Panc1 (cell line): ENCODE measurements around the gene NARF. TPM values are rescaled to one million over a fixed set of nuclear protein-coding genes. Genes with fewer than 3 reads are reported as not detected.

Experiments used
- ATAC-seq: fragments of 200-7000 bp; cut with Tn5 transposase; 2 replicates; pipeline ENCODE4 v1.9.1; 2020; ENCODE audit warnings: mild to moderate bottlenecking, moderate library complexity
- BruUV-seq: library from RNA; stranded (reverse); fragments of 400-500 nt; replicated peaks from 2 replicates; lab custom pipeline; 2021; lab: Mats Ljungman, UMichigan
- CTCF ChIA-PET: fragments of 300-600 bp; sonication (Branson Sonifier 250); formaldehyde crosslinking; loops from one replicate; lab custom pipeline; 2022; ENCODE audit warnings: antibody characterized with exemption; lab: Charles Lee
- POLR2A ChIA-PET: fragments of 300-600 bp; sonication (Branson Sonifier 250); formaldehyde crosslinking; loops from one replicate; lab custom pipeline; 2022; ENCODE audit warnings: antibody characterized with exemption; lab: Charles Lee
- DNase-seq: peaks from one replicate; pipeline ENCODE4 v3.0.0-alpha.2; 2010; ENCODE audit warnings: low read depth, low spot score
- H3K27ac ChIP-seq: 2 replicates; pipeline ENCODE4 v1.5.1; 2011; ENCODE audit warnings: mild to moderate bottlenecking, low read length, inconsistent platforms
- H3K27me3 ChIP-seq: fragments of 200-500 bp; sonication (Bioruptor generic); 2 replicates; pipeline ENCODE4 v1.6.0; 2014; ENCODE audit warnings: low read length, inconsistent platforms; ENCODE audit not compliant: control insufficient read depth, insufficient read depth
- H3K36me3 ChIP-seq: fragments of 200-500 bp; sonication (Bioruptor generic); 2 replicates; pipeline ENCODE4 v1.5.1; 2014; ENCODE audit warnings: inconsistent platforms, mild to moderate bottlenecking, low read length, moderate library complexity; ENCODE audit not compliant: control insufficient read depth, insufficient read depth
- H3K4me1 ChIP-seq: 2 replicates; pipeline ENCODE4 v1.5.1; 2011; ENCODE audit warnings: inconsistent platforms, mild to moderate bottlenecking, low read length, moderate library complexity; ENCODE audit not compliant: control insufficient read depth, insufficient read depth
- H3K4me3 ChIP-seq, 2 experiments: 2 replicates each; pipeline ENCODE4 v1.5.1; 2011 to 2012; ENCODE audit warnings: low read depth in 2 of 2, low read length in 2 of 2, mild to moderate bottlenecking in 2 of 2, inconsistent platforms in 1 of 2, moderate library complexity in 1 of 2
- H3K9me3 ChIP-seq: fragments of 200-500 bp; sonication (Bioruptor generic); 2 replicates; pipeline ENCODE4 v1.5.1; 2014; ENCODE audit warnings: low read depth, mild to moderate bottlenecking, inconsistent platforms, low read length, moderate library complexity; ENCODE audit not compliant: control insufficient read depth, insufficient read depth
- CTCF ChIP-seq: fragments of 450-650 bp; IDR thresholded peaks from 2 replicates; pipeline ENCODE4 v1.5.1; 2017; ENCODE audit warnings: mild to moderate bottlenecking
- POLR2AphosphoS5 ChIP-seq: IDR thresholded peaks from 2 replicates; pipeline ENCODE4 v1.6.1; 2012; ENCODE audit warnings: mild to moderate bottlenecking, low read depth, low read length, moderate library complexity
- REST ChIP-seq, 2 experiments: IDR thresholded peaks; 2 replicates each; pipeline ENCODE4 v1.6.1; 2011 to 2012; ENCODE audit warnings: low read depth in 2 of 2, control low read depth in 1 of 2, low read length in 1 of 2, mild to moderate bottlenecking in 1 of 2, moderate library complexity in 1 of 2; ENCODE audit not compliant: insufficient read depth in 1 of 2
- SIN3A ChIP-seq: IDR thresholded peaks from 2 replicates; pipeline ENCODE4 v1.6.1; 2012; ENCODE audit warnings: low read depth, mild to moderate bottlenecking, low read length, moderate library complexity, borderline replicate concordance; ENCODE audit not compliant: insufficient read depth
- TCF7L2 ChIP-seq: IDR thresholded peaks from 2 replicates; pipeline ENCODE4 v1.6.1; 2011; ENCODE audit warnings: mild to moderate bottlenecking, low read depth, low read length, inconsistent platforms
- in situ Hi-C: cut with HindIII; loops from 2 replicates; pipeline ENCODE4 v1.10.0; 2016; ENCODE audit warnings: low sequenced_read_pairs, low pct_unique_long_range_greater_than_20kb
- intact Hi-C: fragments of 100-400 bp; cut with micrococcal nuclease; formaldehyde crosslinking; loops from one replicate; pipeline ENCODE4 v1.10.0; 2022; ENCODE audit not compliant: unreplicated experiment
- total RNA-seq: library from RNA; stranded (reverse); gene quantifications from one replicate; pipeline ENCODE4 v1.2.1, GENCODE V29; 2021; ENCODE audit not compliant: unreplicated experiment

The NARF gene
- total RNA-seq, 1 experiment from 2014 or later = 60.9 TPM

DNA sequence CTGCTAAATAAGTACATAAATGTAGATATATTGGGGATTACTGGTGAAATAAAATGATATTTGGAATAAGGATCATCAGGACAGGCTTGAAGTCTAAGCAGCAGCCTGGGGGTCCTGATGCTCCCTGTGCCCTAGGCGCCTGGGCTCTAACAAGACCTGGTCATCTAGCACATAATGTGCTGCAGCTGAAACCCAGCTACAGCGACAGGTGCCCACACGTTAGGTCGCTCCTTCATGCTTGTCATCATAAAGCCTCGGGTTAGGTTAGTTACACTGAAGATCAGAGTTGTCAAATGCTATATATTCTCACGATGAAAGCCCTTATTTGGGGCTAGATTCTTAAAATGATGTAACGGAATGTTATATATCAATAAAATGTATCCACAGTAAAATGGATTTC lies 11.5 kb downstream of the NARF start:
- in situ Hi-C loops = no loop called here
- H3K36me3 ChIP-seq = peaks cover 6% of the 10 kb centered on the region
- ChIA-PET CTCF (no interaction called here), POLR2A (interaction anchor here (0.6 kb wide), 1 partner anchor 13 kb away, joined by 7 read pairs; no protein-coding TSS in a partner anchor)
- H3K4me3 ChIP-seq = no peak overlapping the region
- H3K27ac ChIP-seq = no peak overlapping the region
- ATAC-seq (no peak), DNase-seq (no peak)
- no peaks in the 10 kb centered on the region for H3K27me3 ChIP-seq
- intact Hi-C loops = no loop called here
- no TSS peak for BruUV-seq
- no peaks in the 10 kb centered on the region for H3K9me3 ChIP-seq
- H3K4me1 ChIP-seq = no peaks in the 10 kb centered on the region
- TF ChIP-seq CTCF = no peak
- no peak for TF ChIP-seq TCF7L2
- no peak for TF ChIP-seq SIN3A
- no peak for TF ChIP-seq POLR2AphosphoS5
- no peak for TF ChIP-seq REST (IDR thresholded peaks at IDR 0.05; ENCODE audit: insufficient read depth in 1 of 2, low read depth in 2 of 2, low read length in 1 of 2)

- CTCF ChIA-PET = interaction anchor here (0.5 to 0.9 kb wide), 2 partner anchors 20 to 179 kb away, joined by 3 to 4 read pairs; no protein-coding TSS in a partner anchor
- ATAC-seq = no peak
- TF ChIP-seq CTCF (no peak), TCF7L2 (no peak), POLR2AphosphoS5 (no peak), SIN3A (no peak), REST (IDR thresholded peaks at IDR 0.05; ENCODE audit: insufficient read depth in 1 of 2, low read depth in 2 of 2, low read length in 1 of 2) (no peak)
- POLR2A ChIA-PET = no interaction called here
- Histone ChIP-seq H3K27ac (no peak overlapping the region), H3K36me3 (peaks cover 6% of the 10 kb centered on the region; the same call in 1 of the 2 replicates), H3K9me3 (no peaks in the 10 kb centered on the region), H3K4me3 (no peak overlapping the region), H3K27me3 (no peaks in the 10 kb centered on the region), H3K4me1 (no peaks in the 10 kb centered on the region)
- DNase-seq = no peak
- in situ Hi-C loops = no loop called here
- BruUV-seq = TSS peak; percentile 65
- intact Hi-C loops = no loop called here
Observed at GRCh38 chr17:82474223-82475010, 15.9 kb downstream of the NARF start.
